Psoas muscle (tissue), 8 donors: ENCODE data around the gene ABHD2. TPM values are rescaled to one million over a fixed set of nuclear protein-coding genes. Genes with fewer than 3 reads are reported as not detected.

Experiments used
- ATAC-seq, 4 donors: fragments of 200-7000 bp; cut with Tn5 transposase; one replicate each; pipeline ENCODE4 v1.9.1; 2020; ENCODE audit warnings: moderate library complexity in 3 of 4, mild to moderate bottlenecking in 2 of 4
- DNase-seq, 2 donors: peaks; one replicate each; pipeline ENCODE4 v3.0.0-alpha.2; 2020
- H3K27ac ChIP-seq: fragments of 200-600 bp; one replicate; pipeline ENCODE4 v1.8.0; 2022
- H3K27me3 ChIP-seq, 3 donors: fragments of 200-600 bp in 1 of 3; one replicate each; pipeline versions ENCODE4 v1.6.1 to v1.8.0; 2013 to 2022; ENCODE audit warnings: low read length in 2 of 3, mild to moderate bottlenecking in 2 of 3, moderate library complexity in 1 of 3; ENCODE audit not compliant: insufficient read depth in 3 of 3
- H3K36me3 ChIP-seq, 2 donors: fragments of 200-600 bp in 1 of 2; one replicate each; pipeline versions ENCODE4 v1.6.1 to v1.8.0; 2013 to 2022; ENCODE audit warnings: low read depth in 1 of 2, mild to moderate bottlenecking in 1 of 2, moderate library complexity in 1 of 2; ENCODE audit not compliant: insufficient read depth in 1 of 2
- H3K4me1 ChIP-seq: fragments of 200-600 bp; one replicate; pipeline ENCODE4 v1.8.0; 2022
- H3K4me3 ChIP-seq: fragments of 200-600 bp; one replicate; pipeline ENCODE4 v1.8.0; 2022; ENCODE audit warnings: mild to moderate bottlenecking
- H3K9me3 ChIP-seq: fragments of 200-600 bp; one replicate; pipeline ENCODE4 v1.8.0; 2022
- WGBS, 3 donors: extraction: QIAGEN DNeasy Blood & Tissue Kit; methylation state at CpG; one replicate each; pipeline versions ENCODE4 v1.1.6 to v1.1.7; 2013; 5-methylcytosine and 5-hydroxymethylcytosine counted together
- intact Hi-C, 2 donors: fragments of 100-400 bp; cut with DNase I; formaldehyde crosslinking; loops; one replicate each; pipeline versions ENCODE4 v1.11.0 to v1.14.2; 2022
- polyA plus RNA-seq, 3 donors: library from polyadenylated mRNA; stranded (reverse); fragments of 200-250 nt; gene quantifications; one replicate each; pipeline ENCODE4 v1.2.3, GENCODE V29; 2013
- total RNA-seq, 4 donors: library from RNA; stranded (reverse); fragmentation: NEBNext Ultra II Directional in 2 of 4; extraction: Animal tissue kit (Norgen Biotek cat#: 25700) in 2 of 4; gene quantifications; one replicate each; pipeline versions ENCODE4 v1.2.1 to v1.2.4, GENCODE V29; 2021 to 2023
- TF ChIP-seq, protein P1 (sequence below): fragments of 200-600 bp; IDR thresholded peaks from one replicate; pipeline ENCODE4 v1.8.0; 2022; ENCODE audit warnings: antibody characterized with exemption
- donor health status: healthy with polysubstance abuse.
- donor health status: DM: no; HTN: no; CAD: no; lungs with moderate emphysema.
- donor health status: Bipolar disorder and iron deficiency.
- donor health status: healthy.
- donor health status: DM: yes; HTN: yes; CAD: no.
- donor health status: DM: no; HTN: no; CAD: no.
- donor health status: DM: no; HTN: no; CAD: no.
- donor health status: DM: yes; HTN: yes; CAD: no.

Gene ABHD2
- total and polyA plus RNA-seq, 7 donors, result 10.8 to 215 (median 66.1) TPM

DNA sequence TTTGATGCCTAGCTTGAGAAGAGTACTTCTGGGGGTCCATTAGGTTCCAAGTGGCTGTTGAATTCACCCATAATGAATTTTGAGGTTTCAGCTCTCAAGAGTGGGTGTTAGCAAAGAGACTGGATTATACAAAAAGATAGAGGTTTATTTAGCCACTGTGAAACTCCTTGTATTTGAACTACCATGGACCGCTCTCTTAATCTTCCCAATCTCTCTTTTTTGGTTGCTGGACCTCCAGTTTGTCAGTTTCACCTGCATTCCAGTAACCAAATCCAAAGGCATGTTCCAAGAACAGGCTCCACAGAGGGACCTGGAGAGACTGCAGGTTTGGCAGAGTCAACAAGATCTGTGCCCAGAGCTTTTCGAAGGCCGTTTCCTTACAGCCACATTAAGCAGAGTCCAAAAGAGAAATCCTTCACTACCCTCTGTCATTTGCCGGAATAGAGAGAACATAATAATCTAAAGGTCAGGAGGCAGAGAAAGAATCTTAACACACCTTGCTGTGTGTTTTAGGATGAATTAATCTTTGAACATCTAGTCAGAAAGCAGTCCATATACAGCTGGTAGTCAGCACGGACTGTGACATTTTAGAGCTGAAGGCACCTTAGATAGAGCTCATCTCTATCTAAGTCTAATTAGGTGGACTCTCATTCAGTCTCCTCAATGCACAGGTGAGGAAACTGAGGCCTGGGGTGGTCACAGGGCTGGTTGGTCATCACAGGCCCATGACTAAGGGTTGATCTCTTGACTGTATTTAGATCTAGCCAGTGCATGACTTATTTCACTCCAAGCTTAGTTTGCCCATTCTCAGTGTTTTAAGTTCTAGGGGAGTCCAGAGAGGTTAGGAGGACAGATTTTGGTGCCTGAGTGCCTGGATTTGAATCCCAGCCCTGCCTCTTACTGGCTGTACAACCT lies 1.3 kb downstream of the ABHD2 start:
- TF ChIP-seq, protein P1, sequence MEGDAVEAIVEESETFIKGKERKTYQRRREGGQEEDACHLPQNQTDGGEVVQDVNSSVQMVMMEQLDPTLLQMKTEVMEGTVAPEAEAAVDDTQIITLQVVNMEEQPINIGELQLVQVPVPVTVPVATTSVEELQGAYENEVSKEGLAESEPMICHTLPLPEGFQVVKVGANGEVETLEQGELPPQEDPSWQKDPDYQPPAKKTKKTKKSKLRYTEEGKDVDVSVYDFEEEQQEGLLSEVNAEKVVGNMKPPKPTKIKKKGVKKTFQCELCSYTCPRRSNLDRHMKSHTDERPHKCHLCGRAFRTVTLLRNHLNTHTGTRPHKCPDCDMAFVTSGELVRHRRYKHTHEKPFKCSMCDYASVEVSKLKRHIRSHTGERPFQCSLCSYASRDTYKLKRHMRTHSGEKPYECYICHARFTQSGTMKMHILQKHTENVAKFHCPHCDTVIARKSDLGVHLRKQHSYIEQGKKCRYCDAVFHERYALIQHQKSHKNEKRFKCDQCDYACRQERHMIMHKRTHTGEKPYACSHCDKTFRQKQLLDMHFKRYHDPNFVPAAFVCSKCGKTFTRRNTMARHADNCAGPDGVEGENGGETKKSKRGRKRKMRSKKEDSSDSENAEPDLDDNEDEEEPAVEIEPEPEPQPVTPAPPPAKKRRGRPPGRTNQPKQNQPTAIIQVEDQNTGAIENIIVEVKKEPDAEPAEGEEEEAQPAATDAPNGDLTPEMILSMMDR, result no peak
- peak overlapping the region; percentile 98 for H3K27ac ChIP-seq
- H3K36me3 ChIP-seq, result peaks cover 0 to 18% of the 10 kb centered on the region in 2 donors
- intact Hi-C loops, result loop anchor here (5.0 kb wide), 3 partner anchors 38 to 177 kb away; partner anchors contain the start of gene MFGE8 (in 1 of the 2)
- 50 to 65% (median 50%) methylated on average over 5 of the region's 5 CpGs for WGBS, 3 donors
- H3K4me3 ChIP-seq, result peak overlapping the region; percentile 97
- peaks cover 78% of the 10 kb centered on the region for H3K4me1 ChIP-seq
- DNase-seq, result no peak
- no peaks in the 10 kb centered on the region for H3K27me3 ChIP-seq
- no peak for ATAC-seq
- H3K9me3 ChIP-seq, result no peaks in the 10 kb centered on the region

DNA sequence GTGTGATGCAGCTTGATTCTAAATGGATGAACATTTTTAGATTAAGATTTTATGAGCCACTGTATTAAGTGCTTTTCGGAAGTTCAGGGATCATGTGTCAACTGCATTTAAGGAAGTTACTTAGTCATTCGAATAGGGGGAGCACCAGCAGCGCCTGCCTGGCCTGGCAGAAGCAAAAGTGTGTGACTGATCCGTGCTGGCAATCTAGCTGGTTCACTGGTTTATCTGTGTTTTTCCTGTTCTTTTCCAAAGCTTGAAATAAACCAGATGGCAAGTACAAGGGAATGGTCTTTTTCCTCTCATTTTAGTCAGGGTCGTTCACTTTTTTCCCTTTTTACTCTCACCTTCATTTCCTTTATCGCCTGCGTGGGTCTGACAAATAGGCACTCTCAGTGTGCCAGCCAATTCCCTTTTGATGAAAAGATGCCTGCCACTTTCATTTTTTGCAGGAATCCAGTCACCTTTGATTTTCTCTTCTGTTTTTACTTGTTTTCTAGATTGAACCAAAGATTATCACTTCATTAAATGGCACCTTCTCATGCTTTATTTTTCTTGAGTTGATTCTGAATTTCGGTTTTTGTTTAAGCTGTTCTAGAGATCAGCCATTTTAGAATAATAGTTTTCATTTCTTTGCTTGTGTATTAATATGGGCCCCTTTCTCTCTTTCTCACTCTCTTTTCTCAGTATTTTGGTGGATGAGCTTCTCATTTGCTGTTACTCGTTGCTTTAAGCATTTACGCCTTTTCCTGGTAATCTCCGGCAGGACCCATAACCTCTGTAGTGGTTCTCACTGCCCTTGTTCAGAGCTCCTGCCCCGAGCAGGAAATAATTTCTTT lies 2.8 kb downstream of the ABHD2 start:
- Histone ChIP-seq H3K27me3 (no peaks in the 10 kb centered on the region), H3K9me3 (no peaks in the 10 kb centered on the region), H3K27ac (peak overlapping the region; percentile 98), H3K36me3 (peaks cover 0 to 23% of the 10 kb centered on the region in 2 donors), H3K4me3 (peak overlapping the region; percentile 97), H3K4me1 (peaks cover 81% of the 10 kb centered on the region)
- ATAC-seq, result peak; percentile 7 to 45 (median 23)
- TF ChIP-seq, protein P1, result no peak
- intact Hi-C loops, result loop anchor here (5.0 kb wide), 1 partner anchor 36 kb away; no protein-coding TSS in a partner anchor
- DNase-seq, result peak; percentile 68 to 82
- WGBS, 3 donors, result 26 to 48% (median 26%) methylated on average over 12 of the region's 12 CpGs

DNA sequence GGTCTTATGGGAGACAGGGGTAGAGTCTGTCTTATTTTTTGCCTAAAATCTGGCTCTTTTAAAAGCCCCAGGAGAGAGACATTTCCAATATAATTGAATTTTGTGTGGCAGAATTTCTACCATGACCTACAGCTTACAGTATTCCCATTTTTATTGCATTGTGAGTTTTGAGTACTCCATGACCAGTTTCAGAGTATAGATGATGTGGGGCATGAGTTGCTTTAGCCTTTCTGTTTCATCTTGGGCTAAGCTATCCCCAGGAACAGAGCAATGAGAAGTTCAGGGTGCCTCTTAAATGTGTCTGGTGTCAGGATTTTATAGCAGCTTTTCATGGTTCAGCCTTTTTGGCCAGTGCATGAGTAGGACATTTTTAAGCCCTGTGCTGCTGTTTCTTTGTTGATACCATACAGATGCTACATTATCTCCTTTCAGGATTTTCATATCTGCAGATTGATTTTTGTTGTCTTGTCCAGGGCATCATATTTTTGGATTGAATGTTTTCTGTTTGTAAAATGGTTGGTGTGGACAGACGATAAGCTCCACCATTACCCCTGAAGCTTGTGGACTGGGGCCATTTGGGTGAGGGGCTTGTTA lies 3.5 kb downstream of the ABHD2 start:
- Histone ChIP-seq H3K27ac (peak overlapping the region; percentile 98), H3K4me1 (peaks cover 81% of the 10 kb centered on the region), H3K36me3 (peaks cover 0 to 23% of the 10 kb centered on the region in 2 donors), H3K9me3 (no peaks in the 10 kb centered on the region), H3K4me3 (peak overlapping the region; percentile 97), H3K27me3 (no peaks in the 10 kb centered on the region)
- WGBS, 3 donors, result 59 to 82% (median 60%) methylated on average over 1 of the region's 1 CpG
- TF ChIP-seq, protein P1, result no peak
- intact Hi-C loops, result loop anchor here (5.0 kb wide), 1 partner anchor 36 kb away; no protein-coding TSS in a partner anchor
- ATAC-seq, result no peak
- no peak for DNase-seq

DNA sequence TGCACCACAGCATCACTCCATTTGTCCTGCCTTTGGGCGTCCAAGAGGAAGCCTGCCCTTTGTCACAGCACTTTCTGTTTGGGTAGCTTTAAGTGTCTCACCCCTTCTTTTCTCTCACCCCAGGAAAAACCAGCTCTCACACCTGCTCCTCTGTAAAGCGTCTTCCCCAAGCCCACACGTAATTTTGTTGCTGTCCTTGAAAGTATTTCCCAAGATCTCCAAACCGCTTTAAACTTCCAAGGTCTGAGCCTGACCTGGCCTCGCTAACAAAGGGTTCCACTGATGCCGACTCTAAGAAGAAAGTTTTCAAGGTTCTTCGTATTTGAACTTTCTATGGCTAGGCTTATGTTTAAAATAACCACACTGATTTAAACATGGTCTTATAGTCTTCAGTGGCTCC lies 5.3 kb downstream of the ABHD2 start:
- WGBS, 3 donors, result 89 to 97% (median 92%) methylated on average over 7 of the region's 7 CpGs
- intact Hi-C loops, result loop anchor here (5.0 kb wide), 1 partner anchor 34 kb away; no protein-coding TSS in a partner anchor

More for the DNA sequence above, 5.3 kb downstream of the ABHD2 start:
- H3K27me3 ChIP-seq, result no peaks in the 10 kb centered on the region
- peak overlapping the region; percentile 97 for H3K4me3 ChIP-seq
- H3K9me3 ChIP-seq, result no peaks in the 10 kb centered on the region
- H3K27ac ChIP-seq, result peak overlapping the region; percentile 98
- DNase-seq, result no peak
- H3K4me1 ChIP-seq, result peaks cover 90% of the 10 kb centered on the region
- peaks cover 0 to 23% of the 10 kb centered on the region in 2 donors for H3K36me3 ChIP-seq
- no peak for ATAC-seq
- TF ChIP-seq, protein P1, result no peak
